Measurements from ENCODE around the gene DNAH8.

Gene DNAH8

DNA sequence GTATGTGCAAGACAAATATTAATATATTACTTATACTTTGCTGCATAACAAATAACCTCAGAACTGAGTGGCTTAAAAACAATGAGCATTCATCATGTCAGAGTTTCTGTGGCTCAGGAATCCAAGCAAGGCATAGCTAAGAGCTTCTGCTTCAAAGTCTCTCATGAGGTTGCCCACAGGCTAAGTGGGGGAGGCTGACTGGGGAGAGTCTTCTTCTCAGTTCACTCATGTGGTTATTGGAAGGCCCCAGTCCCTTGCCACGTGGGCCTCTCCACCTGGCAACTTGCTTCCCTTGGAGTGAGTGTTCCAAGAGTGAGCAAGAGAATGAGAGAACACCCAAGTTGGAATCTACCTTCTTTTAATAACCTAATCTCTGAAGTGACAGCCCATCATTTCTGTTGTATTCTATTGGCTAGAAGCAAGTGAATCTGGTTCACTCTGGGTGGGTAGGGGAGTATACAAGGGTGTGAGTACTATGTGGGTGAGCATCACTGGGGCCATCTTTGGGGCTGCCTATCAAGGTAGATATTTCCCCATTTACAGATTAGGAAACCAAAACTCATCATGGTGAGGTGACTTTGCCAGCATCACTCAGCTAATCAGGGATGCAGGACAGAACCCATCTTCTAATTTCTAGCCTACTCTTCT is 36.0 kb downstream of the DNAH8 start:
- Histone ChIP-seq H3K9me3 (ENCODE audit: control insufficient read depth in 2 of 2, low read length in 2 of 2) (no peaks in the 10 kb centered on the region), H3K4me1 (ENCODE audit: control insufficient read depth, insufficient read depth, low read length) (no peaks in the 10 kb centered on the region), H3K27me3 (ENCODE audit: control insufficient read depth in 1 of 2, insufficient read depth in 2 of 2, low read length in 2 of 2) (no peaks in the 10 kb centered on the region), H3K27ac (ENCODE audit: low read length) (no peak overlapping the region), H3K4me3 (ENCODE audit: low read length in 2 of 2) (no peak overlapping the region), H3K9ac (ENCODE audit: low read length in 2 of 2) (no peak overlapping the region), H3K36me3 (ENCODE audit: control insufficient read depth in 2 of 2, insufficient read depth in 2 of 2, low read length in 2 of 2) (no peaks in the 10 kb centered on the region)

DNA sequence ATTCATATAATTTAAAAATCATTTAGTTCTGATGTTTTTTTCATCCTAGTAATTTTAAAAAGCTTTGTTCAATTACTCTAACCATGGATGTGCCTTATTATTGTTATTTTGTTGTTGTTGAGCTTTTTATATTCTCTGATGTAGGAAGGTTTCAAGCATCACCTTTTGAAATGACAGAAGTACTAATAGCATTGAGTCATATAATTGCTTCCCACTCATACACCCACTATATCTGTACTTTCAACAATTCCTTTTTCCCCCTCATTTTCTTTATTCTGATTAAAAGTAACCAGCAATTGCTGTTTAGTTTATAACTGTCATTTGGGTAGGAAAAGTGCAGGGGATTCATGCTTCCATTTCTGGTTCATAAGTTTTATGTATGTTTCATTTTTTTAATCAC is 38.6 kb downstream of the DNAH8 start:
- Histone ChIP-seq H3K27me3 (ENCODE audit: control insufficient read depth in 1 of 2, insufficient read depth in 2 of 2, low read length in 2 of 2) (no peaks in the 10 kb centered on the region), H3K4me1 (ENCODE audit: control insufficient read depth, insufficient read depth, low read length) (no peaks in the 10 kb centered on the region), H3K4me3 (ENCODE audit: low read length in 2 of 2) (no peak overlapping the region), H3K27ac (ENCODE audit: low read length) (no peak overlapping the region), H3K9ac (ENCODE audit: low read length in 2 of 2) (no peak overlapping the region), H3K9me3 (ENCODE audit: control insufficient read depth in 2 of 2, low read length in 2 of 2) (no peaks in the 10 kb centered on the region), H3K36me3 (ENCODE audit: control insufficient read depth in 2 of 2, insufficient read depth in 2 of 2, low read length in 2 of 2) (no peaks in the 10 kb centered on the region)

GRCh38 chr6:38755207-38755606 is 40.1 kb downstream of the DNAH8 start:
- Histone ChIP-seq H3K9me3 (ENCODE audit: control insufficient read depth in 2 of 2, low read length in 2 of 2) (no peaks in the 10 kb centered on the region), H3K9ac (ENCODE audit: low read length in 2 of 2) (no peak overlapping the region), H3K36me3 (ENCODE audit: control insufficient read depth in 2 of 2, insufficient read depth in 2 of 2, low read length in 2 of 2) (no peaks in the 10 kb centered on the region), H3K4me3 (ENCODE audit: low read length in 2 of 2) (no peak overlapping the region), H3K4me1 (ENCODE audit: control insufficient read depth, insufficient read depth, low read length) (no peaks in the 10 kb centered on the region), H3K27ac (ENCODE audit: low read length) (no peak overlapping the region), H3K27me3 (ENCODE audit: control insufficient read depth in 1 of 2, insufficient read depth in 2 of 2, low read length in 2 of 2) (no peaks in the 10 kb centered on the region)

DNA sequence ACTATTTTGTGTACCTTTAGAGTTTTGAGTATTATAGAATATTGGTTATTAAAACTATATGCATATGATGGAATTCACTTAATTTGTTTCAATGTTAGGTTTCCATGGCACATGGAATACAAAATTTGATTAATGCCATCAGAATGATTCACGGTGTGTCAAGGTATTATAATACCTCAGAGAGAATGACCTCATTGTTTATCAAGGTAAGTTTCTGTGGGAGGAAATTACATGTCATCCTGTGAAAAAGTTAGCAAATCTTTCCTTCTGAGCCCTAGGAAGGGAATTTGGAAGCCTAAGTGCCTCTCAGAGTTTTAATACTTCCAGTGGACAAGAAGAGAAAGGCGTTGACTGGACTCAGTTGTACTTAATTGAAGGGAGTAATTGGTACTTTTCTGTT is 40.8 kb downstream of the DNAH8 start:
- H3K9ac ChIP-seq (ENCODE audit: low read length in 2 of 2), result no peak overlapping the region
- no peak overlapping the region for H3K4me3 ChIP-seq (ENCODE audit: low read length in 2 of 2)
- H3K27me3 ChIP-seq (ENCODE audit: control insufficient read depth in 1 of 2, insufficient read depth in 2 of 2, low read length in 2 of 2), result no peaks in the 10 kb centered on the region
- no peaks in the 10 kb centered on the region for H3K36me3 ChIP-seq (ENCODE audit: control insufficient read depth in 2 of 2, insufficient read depth in 2 of 2, low read length in 2 of 2)
- no peak overlapping the region for H3K27ac ChIP-seq (ENCODE audit: low read length)
- no peaks in the 10 kb centered on the region for H3K9me3 ChIP-seq (ENCODE audit: control insufficient read depth in 2 of 2, low read length in 2 of 2)
- H3K4me1 ChIP-seq (ENCODE audit: control insufficient read depth, insufficient read depth, low read length), result no peaks in the 10 kb centered on the region

- Histone ChIP-seq H3K36me3 (ENCODE audit: control insufficient read depth in 2 of 2, insufficient read depth in 2 of 2, low read length in 2 of 2) (no peaks in the 10 kb centered on the region), H3K4me3 (ENCODE audit: low read length in 2 of 2) (no peak overlapping the region), H3K9ac (ENCODE audit: low read length in 2 of 2) (no peak overlapping the region), H3K4me1 (ENCODE audit: control insufficient read depth, insufficient read depth, low read length) (no peaks in the 10 kb centered on the region), H3K27ac (ENCODE audit: low read length) (no peak overlapping the region), H3K9me3 (ENCODE audit: control insufficient read depth in 2 of 2, low read length in 2 of 2) (no peaks in the 10 kb centered on the region), H3K27me3 (ENCODE audit: control insufficient read depth in 1 of 2, insufficient read depth in 2 of 2, low read length in 2 of 2) (no peaks in the 10 kb centered on the region)
These were observed 45.0 kb downstream of the DNAH8 start for GRCh38 chr6:38760097-38760496.

GRCh38 chr6:38762848-38763247 is 47.7 kb downstream of the DNAH8 start:
- Histone ChIP-seq H3K4me3 (ENCODE audit: low read length in 2 of 2) (no peak overlapping the region), H3K27ac (ENCODE audit: low read length) (no peak overlapping the region), H3K9ac (ENCODE audit: low read length in 2 of 2) (no peak overlapping the region), H3K27me3 (ENCODE audit: control insufficient read depth in 1 of 2, insufficient read depth in 2 of 2, low read length in 2 of 2) (no peaks in the 10 kb centered on the region), H3K36me3 (ENCODE audit: control insufficient read depth in 2 of 2, insufficient read depth in 2 of 2, low read length in 2 of 2) (no peaks in the 10 kb centered on the region), H3K9me3 (ENCODE audit: control insufficient read depth in 2 of 2, low read length in 2 of 2) (no peaks in the 10 kb centered on the region), H3K4me1 (ENCODE audit: control insufficient read depth, insufficient read depth, low read length) (no peaks in the 10 kb centered on the region)

DNA sequence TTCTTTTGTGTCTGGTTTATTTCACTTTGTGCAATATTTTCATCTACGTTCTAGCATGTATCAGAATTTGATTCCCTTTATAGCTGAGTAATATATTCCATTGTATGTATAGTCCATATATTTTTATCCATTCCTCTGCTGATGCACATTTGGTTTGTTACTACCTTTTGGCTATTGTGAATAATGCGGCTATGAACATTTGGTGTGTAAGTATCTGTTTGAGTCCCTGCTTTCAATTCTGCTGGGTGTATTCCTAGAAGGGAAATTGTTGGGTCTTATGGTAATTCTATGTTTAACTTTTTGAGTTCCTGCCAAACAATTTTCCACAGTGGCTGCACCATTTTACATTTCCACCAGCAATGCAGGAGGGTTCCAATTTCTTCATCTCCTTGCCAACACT is 52.4 kb downstream of the DNAH8 start:
- no peak overlapping the region for H3K9ac ChIP-seq (ENCODE audit: low read length in 2 of 2)
- no peak overlapping the region for H3K27ac ChIP-seq (ENCODE audit: low read length)
- no peaks in the 10 kb centered on the region for H3K27me3 ChIP-seq (ENCODE audit: control insufficient read depth in 1 of 2, insufficient read depth in 2 of 2, low read length in 2 of 2)
- no peaks in the 10 kb centered on the region for H3K36me3 ChIP-seq (ENCODE audit: control insufficient read depth in 2 of 2, insufficient read depth in 2 of 2, low read length in 2 of 2)
- H3K9me3 ChIP-seq (ENCODE audit: control insufficient read depth in 2 of 2, low read length in 2 of 2), result no peaks in the 10 kb centered on the region
- no peaks in the 10 kb centered on the region for H3K4me1 ChIP-seq (ENCODE audit: control insufficient read depth, insufficient read depth, low read length)
- no peak overlapping the region for H3K4me3 ChIP-seq (ENCODE audit: low read length in 2 of 2)

DNA sequence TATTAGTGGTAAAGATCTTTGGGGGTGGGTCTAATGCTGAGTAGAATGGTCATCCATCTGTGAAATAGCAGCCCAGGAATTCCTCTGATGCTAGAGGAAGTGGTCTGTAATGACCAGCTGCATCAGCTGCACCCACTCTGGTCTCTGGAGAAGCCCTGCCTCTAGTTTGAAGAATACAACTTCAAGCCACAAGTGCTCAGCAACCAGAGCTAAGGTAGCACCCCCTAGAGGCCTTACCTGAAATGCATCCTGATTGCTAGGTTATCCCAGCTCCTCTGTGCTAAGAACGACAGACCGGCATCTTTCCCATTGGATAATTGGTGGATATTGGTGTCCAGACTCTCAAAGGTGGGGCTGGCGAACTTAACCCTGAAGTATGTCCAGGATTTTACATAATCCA is 58.2 kb downstream of the DNAH8 start:
- no peak overlapping the region for H3K9ac ChIP-seq (ENCODE audit: low read length in 2 of 2)
- no peaks in the 10 kb centered on the region for H3K4me1 ChIP-seq (ENCODE audit: control insufficient read depth, insufficient read depth, low read length)
- no peaks in the 10 kb centered on the region for H3K36me3 ChIP-seq (ENCODE audit: control insufficient read depth in 2 of 2, insufficient read depth in 2 of 2, low read length in 2 of 2)
- no peaks in the 10 kb centered on the region for H3K9me3 ChIP-seq (ENCODE audit: control insufficient read depth in 2 of 2, low read length in 2 of 2)
- H3K4me3 ChIP-seq (ENCODE audit: low read length in 2 of 2), result no peak overlapping the region
- no peaks in the 10 kb centered on the region for H3K27me3 ChIP-seq (ENCODE audit: control insufficient read depth in 1 of 2, insufficient read depth in 2 of 2, low read length in 2 of 2)
- H3K27ac ChIP-seq (ENCODE audit: low read length), result no peak overlapping the region

- Histone ChIP-seq H3K9me3 (ENCODE audit: control insufficient read depth in 2 of 2, low read length in 2 of 2) (no peaks in the 10 kb centered on the region), H3K9ac (ENCODE audit: low read length in 2 of 2) (no peak overlapping the region), H3K4me3 (ENCODE audit: low read length in 2 of 2) (no peak overlapping the region), H3K36me3 (ENCODE audit: control insufficient read depth in 2 of 2, insufficient read depth in 2 of 2, low read length in 2 of 2) (no peaks in the 10 kb centered on the region), H3K27ac (ENCODE audit: low read length) (no peak overlapping the region), H3K4me1 (ENCODE audit: control insufficient read depth, insufficient read depth, low read length) (no peaks in the 10 kb centered on the region), H3K27me3 (ENCODE audit: control insufficient read depth in 1 of 2, insufficient read depth in 2 of 2, low read length in 2 of 2) (no peaks in the 10 kb centered on the region)
These were observed 60.0 kb downstream of the DNAH8 start for GRCh38 chr6:38774929-38775707.

- no peaks in the 10 kb centered on the region for H3K4me1 ChIP-seq (ENCODE audit: control insufficient read depth, insufficient read depth, low read length)
- H3K9ac ChIP-seq (ENCODE audit: low read length in 2 of 2), result no peak overlapping the region
- H3K27me3 ChIP-seq (ENCODE audit: control insufficient read depth in 1 of 2, insufficient read depth in 2 of 2, low read length in 2 of 2), result no peaks in the 10 kb centered on the region
- H3K36me3 ChIP-seq (ENCODE audit: control insufficient read depth in 2 of 2, insufficient read depth in 2 of 2, low read length in 2 of 2), result no peaks in the 10 kb centered on the region
- H3K9me3 ChIP-seq (ENCODE audit: control insufficient read depth in 2 of 2, low read length in 2 of 2), result no peaks in the 10 kb centered on the region
- H3K4me3 ChIP-seq (ENCODE audit: low read length in 2 of 2), result no peak overlapping the region
- no peak overlapping the region for H3K27ac ChIP-seq (ENCODE audit: low read length)
These were observed 60.8 kb downstream of the DNAH8 start for GRCh38 chr6:38775870-38776269.

DNA sequence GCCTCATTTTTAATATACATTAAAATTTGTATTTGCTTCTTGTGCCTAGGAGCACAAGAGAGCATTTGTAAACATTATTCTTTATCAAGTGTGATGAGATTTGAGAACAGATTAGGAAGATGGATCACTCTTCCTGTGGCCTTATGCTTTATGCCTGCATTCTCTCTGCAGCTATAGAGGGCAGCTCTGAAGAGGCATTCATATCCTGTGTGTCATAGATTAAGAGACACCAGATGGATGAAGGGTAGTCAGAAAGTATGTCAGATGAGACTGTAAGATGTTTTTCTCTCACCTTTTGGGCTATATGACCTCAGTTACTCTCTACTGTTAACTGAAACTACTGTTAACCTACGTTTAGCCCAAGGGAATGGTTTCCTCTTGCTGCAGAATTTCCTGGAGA is 61.4 kb downstream of the DNAH8 start:
- H3K9me3 ChIP-seq (ENCODE audit: control insufficient read depth in 2 of 2, low read length in 2 of 2), result no peaks in the 10 kb centered on the region
- no peaks in the 10 kb centered on the region for H3K27me3 ChIP-seq (ENCODE audit: control insufficient read depth in 1 of 2, insufficient read depth in 2 of 2, low read length in 2 of 2)
- no peak overlapping the region for H3K4me3 ChIP-seq (ENCODE audit: low read length in 2 of 2)
- no peaks in the 10 kb centered on the region for H3K4me1 ChIP-seq (ENCODE audit: control insufficient read depth, insufficient read depth, low read length)
- H3K9ac ChIP-seq (ENCODE audit: low read length in 2 of 2), result no peak overlapping the region
- H3K36me3 ChIP-seq (ENCODE audit: control insufficient read depth in 2 of 2, insufficient read depth in 2 of 2, low read length in 2 of 2), result no peaks in the 10 kb centered on the region
- no peak overlapping the region for H3K27ac ChIP-seq (ENCODE audit: low read length)

Measured in stomach smooth muscle (tissue), 2 donors.